NAMALWA (cell line): ENCODE results near the gene BMPR1A.

ENCODE experiments used
- DNase-seq: peaks from one replicate; pipeline ENCODE4 v3.0.0-alpha.2; 2015; ENCODE audit warnings: low spot score

The BMPR1A gene

DNA sequence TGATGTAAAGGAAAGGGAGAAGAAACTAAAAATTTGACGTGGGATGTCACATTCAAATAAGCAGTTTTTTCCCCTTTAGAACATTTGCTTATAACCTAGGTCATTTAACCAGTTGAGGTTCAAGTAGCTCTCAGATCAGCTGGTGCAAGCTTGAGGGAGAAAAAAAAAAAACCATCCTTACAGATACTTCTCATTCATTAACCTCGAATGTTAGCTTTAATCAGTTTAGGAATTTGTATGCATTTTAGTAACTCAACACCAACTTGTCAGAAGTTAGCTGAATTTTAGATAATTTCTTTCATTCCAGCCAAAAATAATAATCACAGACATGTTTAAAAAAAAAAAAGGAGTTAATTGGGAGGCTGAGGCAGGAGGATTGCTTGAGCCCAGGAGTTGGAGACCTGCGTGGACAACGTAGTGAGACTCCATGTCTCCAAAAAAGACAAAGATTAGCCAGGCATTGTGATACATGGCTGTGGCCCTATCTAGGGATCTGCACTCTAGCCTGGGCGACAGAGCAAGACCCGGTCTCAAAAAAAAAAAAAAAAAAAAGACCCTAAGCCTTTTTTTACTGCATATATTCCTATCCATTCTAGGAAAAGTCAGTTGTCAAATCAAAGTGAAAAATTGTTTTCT lies 46.2 kb downstream of the BMPR1A start:
- no peak for DNase-seq

DNA sequence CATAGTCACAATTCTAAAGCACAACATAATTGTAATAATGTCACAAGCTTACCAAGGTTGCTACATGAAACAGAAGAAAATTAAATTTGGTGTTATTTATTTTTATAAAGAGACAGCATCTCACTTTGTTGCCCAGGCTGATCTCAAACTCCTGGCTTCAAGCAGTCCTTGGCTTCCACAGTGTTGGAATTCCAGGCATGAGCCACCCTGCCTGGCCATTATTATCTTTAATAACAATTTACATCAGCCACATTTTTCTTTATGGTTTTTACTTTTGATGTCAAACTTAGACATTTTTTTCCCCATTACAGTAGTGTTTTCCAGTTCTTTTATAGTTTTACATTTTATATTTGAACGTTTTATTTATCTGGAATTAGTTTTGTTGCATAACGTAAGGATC lies 46.7 kb downstream of the BMPR1A start:
- DNase-seq, result no peak

DNA sequence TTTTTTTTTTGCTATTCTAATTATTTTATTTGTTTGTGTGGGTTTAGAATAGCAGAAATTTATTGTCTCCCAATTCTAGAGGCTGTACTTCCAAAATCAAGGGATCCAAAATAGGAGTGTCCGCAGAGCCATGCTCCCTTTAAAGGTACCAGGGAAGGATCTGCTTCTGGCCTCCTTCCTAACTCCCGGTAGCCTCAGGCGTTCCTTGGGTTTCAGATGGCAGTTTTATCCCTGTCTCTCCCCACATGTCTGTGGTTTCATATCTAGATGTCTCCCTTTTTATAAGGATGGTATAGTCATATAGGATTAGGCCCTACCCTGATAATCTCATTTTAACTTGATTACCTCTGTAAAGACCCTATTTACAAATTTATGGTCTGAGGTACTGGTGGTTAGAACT lies 48.4 kb downstream of the BMPR1A start:
- no peak for DNase-seq

DNA sequence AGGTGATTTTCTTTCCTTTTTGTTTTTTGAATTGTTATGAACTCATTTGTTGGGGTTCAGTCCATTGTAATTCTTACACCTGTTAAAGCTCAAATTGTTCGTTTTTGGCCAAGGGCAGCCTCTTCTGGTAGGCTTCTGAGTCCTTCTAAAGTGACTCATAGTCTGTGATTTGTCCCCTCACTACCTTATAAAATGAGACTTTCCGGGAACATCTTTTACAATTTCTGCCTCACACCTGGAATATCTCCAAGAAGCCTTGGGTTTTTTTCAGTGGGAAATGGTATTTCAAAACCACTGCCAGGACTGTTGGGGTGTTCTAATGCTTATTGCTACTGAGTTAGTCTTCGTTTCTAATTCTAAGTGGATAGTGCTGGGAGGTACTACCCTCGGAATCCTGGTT lies 56.7 kb downstream of the BMPR1A start:
- no peak for DNase-seq

DNA sequence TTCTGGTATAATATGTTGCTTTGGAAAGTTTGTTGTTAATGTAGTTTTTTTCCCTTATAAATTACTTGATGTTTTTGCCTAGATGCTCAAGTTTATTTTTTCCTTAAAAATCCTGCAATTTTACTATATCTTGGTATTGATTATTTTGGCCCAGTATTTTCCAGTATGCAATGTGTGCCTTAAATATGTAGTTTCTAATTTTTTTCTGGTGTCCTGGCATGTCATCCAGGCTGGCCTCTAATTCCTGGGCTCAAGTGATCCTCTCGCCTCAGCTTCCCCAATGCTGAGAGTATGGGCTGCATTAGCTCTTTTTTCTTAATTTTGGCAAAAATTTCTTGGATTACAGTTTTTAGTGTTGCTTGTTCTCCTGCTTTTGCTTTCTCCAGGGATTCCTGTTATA lies 57.6 kb downstream of the BMPR1A start:
- no peak for DNase-seq

DNA sequence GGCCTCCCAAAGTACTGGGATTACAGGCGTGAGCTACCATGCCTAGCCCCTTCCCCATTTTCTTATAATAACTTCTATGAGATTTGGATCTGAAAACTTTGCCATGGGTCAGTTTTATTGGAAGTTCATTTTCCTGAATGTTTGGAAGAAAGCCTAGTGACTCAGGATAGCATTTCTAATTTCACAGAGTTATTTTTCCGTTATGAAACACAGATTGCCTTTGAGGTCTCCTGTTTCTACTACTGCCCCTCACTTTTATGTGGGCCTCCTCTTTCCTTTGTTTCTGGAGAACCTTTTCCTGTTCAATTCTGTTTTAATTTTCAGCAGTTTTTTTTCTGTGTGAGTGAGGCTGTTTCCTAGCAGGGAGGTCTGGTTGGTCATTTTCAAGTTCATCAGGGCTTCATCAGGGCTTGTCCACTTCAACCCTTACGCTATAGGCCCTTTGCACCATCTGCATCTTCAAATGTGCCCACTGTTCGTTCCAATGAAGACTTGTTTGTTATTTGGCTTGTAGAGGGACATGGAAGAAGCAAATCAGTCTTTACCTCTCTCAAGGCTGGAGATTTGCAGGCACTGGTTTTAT lies 58.7 kb downstream of the BMPR1A start:
- no peak for DNase-seq

DNA sequence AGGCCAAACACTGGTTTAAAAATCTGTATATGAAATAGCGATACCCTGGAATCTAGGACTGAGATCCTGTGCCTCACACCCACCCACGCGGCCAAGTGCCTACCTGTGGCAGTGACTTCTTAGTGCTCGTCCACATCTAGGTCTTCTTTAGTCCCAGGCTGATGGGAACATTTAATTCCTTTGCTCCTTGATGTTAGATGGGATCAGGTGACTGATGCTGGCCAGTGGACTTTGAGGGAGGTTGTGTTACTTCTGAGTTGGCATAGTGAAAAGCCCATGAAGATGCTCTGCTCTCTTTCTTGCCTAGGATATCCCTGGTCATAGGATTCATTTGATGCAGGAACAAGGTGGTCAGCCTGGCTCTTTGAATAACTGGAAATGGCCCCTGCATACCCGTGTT lies 59.2 kb downstream of the BMPR1A start:
- DNase-seq, result no peak

DNA sequence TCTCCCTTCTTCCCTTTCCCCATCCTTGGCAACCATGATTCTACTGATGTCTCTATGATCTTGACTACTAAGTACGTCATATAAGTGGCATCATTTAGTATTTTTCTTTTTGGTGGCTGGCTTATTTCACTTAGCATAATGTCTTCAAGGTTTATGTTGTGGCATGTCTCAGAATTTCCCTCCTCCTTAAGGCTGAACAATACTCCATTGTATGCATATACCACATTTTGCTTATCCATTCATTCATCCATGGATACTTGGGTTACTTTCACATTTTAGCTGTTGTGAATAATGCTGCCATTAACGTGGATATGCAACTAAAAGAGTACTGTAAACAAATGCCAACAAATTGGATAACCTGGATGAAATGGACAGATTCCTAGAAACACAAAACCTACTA lies 60.8 kb downstream of the BMPR1A start:
- DNase-seq, result no peak

DNA sequence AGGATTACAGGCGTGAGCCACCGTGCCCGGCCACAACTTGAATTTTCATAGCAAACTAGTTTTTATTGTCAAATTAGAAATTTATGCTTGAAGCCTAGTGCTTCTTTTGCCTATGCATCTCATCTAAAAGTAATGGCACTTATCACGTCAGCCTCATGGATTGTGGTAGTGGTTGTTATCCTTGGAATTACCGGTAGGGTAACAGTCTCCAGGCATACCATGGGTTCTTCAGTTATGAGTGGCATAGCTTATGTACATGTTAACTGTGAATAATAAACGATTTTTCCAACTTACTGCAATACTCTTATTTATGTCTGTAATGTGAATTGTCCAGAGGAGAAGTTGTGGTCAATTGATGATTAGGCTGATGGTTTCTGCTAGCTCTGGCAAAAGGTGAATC lies 63.1 kb downstream of the BMPR1A start:
- DNase-seq, result no peak

DNA sequence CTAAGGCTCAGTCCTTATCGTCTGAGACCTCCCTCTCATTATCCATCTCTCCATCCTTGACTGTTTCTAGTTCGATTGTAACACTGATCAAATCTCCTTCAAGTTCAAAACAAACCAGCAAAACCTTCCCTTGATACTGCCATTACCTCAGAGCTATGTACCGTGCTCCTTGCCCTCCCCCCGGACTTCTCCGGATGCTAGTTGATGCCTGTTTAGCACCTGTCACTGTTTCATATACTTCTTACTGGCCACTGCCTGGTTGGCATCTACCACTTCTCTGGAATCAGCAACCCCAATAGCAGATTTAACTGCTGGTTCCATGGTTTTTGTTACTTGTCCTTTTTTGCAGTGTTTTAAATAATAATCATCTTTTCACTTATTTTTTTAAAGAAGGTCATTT lies 64.1 kb downstream of the BMPR1A start:
- DNase-seq, result no peak

DNA sequence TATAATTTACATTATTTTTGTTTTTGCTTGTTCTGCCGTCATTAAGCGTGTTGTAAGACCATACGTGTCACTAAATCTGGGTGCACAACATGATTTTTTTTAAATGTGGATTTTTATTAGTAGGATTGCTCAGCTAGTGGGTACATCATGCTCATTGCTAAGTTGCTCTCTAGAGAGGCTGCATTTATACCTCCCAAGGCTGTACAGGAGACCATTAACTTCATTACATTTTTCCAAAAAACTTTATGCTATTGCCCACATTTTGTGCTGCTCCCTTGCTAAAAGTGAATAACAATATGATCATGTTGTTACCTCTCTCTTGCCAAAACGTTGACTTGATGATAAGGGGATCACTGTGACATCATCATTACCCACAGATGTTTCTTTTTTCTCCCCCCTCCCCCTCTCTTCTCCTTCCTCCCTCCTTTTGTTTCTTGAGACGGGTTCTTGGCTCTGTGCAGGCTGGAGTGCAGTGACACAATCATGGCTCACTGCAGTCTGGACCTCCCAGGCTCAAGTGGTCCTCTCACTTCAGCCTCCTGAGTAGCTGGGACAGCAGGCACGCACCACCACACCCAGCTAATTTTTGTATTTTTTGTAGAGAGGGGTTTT lies 65.1 kb downstream of the BMPR1A start:
- no peak for DNase-seq

DNA sequence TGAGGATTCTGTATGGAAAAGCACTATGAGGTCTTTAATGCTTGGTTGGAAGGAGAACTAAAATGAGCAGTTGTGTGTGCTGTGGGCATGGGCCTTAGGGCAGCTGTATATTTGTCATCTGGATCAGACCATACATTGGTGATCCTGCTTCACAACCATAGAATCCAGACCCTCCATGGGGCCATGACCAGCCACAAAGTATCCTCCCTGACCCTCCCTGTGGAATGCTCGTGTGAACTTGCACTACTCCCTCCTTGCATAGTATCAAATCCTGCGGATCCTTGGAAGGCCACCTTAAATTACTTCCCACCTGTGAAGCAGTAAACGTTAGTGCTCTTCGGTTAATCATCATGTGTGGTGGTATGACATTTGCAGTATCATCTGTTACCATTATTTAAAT lies 67.1 kb downstream of the BMPR1A start:
- DNase-seq, result no peak

DNA sequence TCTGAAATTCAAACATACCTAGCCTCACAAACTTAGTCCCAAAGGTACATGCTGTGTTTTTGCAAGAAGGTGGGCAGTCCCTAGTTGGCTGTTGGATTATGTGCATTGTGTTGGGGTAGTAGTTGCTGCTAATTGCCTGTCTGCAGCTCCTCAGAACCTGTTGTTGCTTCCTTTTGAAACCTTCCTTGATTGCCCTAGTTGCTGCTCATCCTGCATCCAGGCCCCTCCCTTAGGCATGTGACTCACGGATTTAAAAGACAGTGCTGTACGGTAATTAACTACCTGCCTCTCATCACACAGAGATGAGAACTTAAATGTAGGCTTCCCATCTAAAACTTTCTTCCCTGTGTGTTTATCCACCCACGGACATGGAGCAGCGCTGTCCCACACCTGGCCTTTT lies 67.7 kb downstream of the BMPR1A start:
- no peak for DNase-seq

DNA sequence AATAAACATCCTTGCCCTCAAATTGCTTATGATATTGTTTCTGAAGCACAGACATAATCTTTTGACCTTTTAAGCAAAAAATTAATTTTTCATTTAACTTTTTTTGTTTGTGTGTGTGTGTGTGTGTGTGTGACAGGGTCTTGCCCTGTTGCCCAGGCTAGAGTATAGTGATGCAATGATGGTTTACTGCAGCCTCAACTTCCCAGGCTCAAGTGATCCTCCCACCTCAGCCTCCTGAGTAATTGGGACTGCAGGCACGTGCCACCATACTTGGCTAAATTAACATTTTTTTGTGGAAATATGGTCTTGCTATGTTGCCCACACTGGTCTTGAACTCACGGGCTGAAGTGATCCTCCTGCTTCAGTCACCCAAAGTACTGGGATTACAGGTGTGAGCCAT lies 68.9 kb downstream of the BMPR1A start:
- DNase-seq, result no peak

DNA sequence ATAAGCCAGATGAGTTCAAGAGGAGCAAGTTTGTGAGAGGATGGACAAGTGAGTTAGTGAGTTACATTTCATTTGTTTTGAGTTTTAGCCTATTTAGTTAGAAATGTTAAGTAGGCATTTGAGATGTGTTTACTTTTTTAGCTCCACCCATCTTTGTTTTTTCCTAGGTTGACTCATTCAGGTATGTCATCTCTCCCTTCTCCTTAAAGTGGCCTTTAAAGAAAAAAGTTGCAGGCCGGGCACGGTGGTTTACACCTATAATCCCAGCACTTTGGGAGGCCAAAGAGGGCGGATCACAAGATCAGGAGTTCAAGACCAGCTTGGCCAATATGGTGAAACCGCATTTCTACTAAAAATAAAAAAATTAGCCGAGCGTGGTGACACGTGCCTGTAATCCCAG lies 71.2 kb downstream of the BMPR1A start:
- DNase-seq, result no peak

DNA sequence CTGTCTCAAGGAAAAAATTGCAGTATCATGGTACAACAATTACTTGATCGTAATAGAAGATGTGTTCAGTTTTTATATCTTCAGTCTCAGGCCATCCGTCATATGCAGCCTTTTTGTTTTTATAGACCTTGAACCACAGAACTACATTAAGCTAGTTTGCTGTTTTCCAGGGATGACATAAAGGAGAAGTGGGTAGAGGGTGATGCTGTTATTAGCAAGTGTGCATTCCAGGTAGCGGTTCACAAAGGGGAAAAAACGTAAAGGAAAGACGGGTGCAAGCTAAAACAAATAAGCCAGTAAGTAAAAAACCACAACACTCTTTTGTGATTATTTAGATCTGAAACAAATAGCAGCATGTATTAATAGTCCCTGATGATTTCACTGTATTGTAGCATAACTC lies 71.7 kb downstream of the BMPR1A start:
- no peak for DNase-seq

DNA sequence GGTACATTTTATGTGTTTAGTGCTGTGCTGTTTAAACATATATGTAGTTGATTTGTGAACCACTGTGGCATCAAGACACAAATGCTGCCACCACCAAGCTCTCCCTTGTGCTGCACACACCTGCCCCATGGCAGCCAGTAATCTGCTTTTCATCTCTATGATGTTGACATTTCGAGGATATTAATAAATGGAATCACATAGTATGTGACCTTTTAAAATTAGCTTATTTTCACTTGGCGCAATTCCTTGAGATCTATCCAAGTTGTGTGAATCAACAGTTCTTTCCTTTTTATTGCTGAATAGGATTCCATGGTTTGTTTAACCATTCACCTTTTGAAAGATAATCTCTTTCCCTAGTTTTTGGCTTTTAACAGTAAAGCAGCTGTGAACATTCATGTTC lies 73.1 kb downstream of the BMPR1A start:
- no peak for DNase-seq

DNA sequence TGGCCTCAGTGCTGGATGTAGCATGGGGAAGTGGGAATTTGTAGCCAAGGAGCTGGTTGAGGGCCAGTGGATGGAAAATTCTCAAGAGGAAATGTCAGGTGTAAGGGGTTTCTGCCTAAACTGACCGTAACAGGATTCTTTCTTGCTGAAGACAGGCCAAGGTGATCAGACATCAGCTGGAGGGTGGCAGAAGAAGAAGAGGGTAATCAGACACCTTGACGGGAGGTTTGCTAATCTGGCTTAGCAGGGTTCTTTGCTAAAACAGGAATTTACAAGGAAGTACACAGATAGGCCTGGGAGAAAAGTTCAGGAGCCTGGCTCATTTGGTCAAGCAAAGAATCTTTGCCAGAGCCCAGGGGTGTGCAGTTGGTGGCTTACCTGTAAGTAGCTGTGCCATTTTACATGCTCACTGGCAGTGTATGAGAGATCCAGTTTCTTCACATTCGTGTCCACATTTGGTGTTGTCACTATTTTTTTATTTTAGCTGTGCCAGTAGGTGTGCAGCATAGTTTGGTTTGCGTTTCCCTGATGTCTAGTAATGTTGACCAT lies 73.7 kb downstream of the BMPR1A start:
- no peak for DNase-seq

DNA sequence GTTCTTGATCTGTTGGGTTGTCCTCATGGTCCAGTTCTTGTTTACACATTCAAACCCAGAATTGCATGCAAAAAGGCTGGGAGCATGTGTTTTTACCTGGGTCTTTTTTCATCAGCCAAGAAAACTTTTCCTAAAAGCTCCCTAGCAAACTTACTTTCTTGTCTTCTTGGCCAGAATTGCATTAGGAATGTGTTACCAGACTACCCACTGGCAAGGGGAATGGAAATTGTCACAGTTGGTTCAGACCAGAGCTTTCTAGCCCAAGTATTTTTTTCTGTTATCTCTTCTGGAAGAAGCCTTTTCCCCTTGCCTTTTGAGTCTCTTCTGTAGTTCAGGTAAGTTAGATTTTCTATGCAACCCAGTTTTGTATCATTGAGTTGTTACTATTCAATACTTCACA lies 77.5 kb downstream of the BMPR1A start:
- no peak for DNase-seq

DNA sequence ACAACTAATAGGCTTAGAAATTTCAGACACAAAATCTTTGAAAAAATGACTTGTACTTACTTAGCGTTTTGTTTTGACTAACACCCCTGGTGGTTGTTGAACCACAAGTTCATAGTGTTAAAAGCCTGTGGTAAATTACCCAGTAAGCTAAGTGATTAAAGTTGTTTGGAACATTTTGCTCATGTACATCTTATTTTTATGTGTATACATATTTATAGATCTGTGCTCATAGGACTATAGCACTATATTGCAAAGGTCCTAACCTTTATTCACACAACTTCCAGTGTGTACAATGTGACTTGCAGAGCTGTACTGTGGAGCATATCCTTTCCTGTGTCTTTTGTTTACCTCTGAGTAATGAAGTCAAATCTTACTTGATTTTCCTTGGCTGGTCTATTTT lies 79.6 kb downstream of the BMPR1A start:
- DNase-seq, result no peak

DNA sequence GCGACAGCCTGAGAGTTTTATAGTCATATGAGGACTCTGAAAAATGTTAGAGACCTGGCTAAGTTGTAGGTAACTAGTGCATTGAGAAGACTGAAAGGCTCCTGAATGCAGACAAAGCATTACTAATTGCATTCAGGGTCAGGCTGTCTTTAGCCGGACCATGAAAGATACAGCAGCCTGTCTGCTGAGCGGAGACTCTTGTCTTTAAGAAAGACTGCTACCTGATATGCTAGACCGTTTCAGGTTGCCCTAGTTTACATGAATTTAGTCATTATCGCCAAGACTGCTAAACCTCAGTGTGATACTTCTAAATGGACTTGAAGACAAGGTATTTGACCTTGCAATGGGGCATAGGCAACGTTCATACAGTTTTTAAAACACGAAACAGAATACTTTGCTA lies 81.2 kb downstream of the BMPR1A start:
- DNase-seq, result no peak

DNA sequence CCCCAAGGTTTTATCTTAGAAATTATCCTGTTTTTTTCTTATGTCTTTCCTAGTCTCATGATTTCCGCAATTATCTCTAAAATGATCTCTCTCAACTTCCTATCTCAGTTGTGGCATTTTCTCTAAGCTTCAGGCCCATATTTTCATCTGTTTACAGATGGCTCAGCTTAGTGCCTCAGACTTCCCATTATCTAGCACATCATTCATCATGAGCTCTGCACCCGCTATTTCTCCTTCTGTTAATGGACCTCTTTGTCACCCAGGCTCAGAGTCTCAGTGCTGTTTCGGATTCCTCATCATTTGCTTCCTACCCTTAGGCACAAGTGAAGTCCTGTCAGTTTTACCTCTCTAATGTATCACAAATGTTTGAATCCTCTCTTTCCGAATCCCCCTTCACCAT lies 84.1 kb downstream of the BMPR1A start:
- no peak for DNase-seq

DNA sequence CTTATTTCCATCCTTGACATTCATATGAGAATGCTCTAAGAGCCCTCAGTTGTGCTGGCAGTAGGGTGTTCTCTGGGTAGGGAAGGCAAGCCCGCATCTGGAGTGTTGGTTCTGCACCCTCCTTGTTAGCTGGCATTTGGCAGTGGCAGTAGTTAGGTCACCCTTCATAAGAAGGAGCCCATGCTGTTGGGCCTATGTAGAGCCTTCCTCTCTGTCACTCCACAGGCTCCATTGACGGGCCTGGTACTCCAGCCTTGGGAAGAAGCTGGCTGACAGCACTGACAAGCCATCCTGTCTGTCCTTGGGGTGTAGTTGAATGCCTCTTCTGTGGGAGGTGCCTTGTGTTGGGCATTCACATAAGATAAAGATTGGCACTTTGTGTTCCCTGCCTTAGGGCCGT lies 89.7 kb downstream of the BMPR1A start:
- no peak for DNase-seq

DNA sequence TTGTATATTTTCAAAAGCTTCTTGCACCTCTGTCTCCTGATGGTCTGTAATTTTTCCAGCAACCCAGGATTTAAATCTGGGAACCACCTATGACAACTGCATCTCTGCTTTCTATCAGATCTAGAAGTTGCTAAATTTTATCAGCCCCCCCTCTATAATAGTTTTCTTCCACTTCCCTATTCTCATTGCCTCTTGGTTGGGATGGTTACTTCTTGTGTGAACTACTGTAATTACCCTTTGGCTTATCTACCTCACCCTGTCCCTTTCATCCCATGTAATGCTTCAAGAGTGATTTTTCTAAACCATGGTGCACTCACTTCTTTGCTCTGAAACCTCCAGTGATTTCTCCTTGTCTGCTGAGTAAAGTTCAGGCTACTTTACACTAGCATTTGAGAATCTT lies 92.3 kb downstream of the BMPR1A start:
- DNase-seq, result no peak
